OCI-LY3 (cell line): ENCODE measurements around the gene MAMSTR.
"Not testable (repeated sequence)": the region's sequence is repeated elsewhere in the genome, so short reads cannot be mapped to it uniquely, and the experiment has no call there.

Source experiments
- H2AFZ ChIP-seq: fragments of 200-600, 300-600 bp; shearing (Covaris generic); 2 replicates; pipeline ENCODE4 v1.6.0; 2014; ENCODE audit warnings: antibody characterized with exemption, low read depth, low read length
- H3K27ac ChIP-seq: fragments of 200-600, 300-600 bp; sonication (generic); 2 replicates; pipeline ENCODE4 v1.5.1; 2014; ENCODE audit warnings: mild to moderate bottlenecking, low read length, moderate library complexity, mixed read lengths
- H3K27me3 ChIP-seq: fragments of 200-600, 300-600 bp; sonication (generic); 2 replicates; pipeline ENCODE4 v1.6.1; 2014; ENCODE audit warnings: low read depth, low read length, mixed read lengths
- H3K36me3 ChIP-seq: fragments of 200-600, 300-600 bp; sonication (generic); replicated peaks from 2 replicates; pipeline ENCODE3; 2014; ENCODE audit warnings: low read depth, low read length, mixed read lengths
- H3K4me1 ChIP-seq: fragments of 300-600, 200-600 bp; sonication (generic); 2 replicates; pipeline ENCODE4 v1.6.1; 2014; ENCODE audit warnings: low read length, mixed read lengths
- H3K4me2 ChIP-seq: fragments of 200-600, 300-600 bp; sonication (generic); 2 replicates; pipeline ENCODE4 v1.6.1; 2014; ENCODE audit warnings: low read length, mixed read lengths
- H3K4me3 ChIP-seq: fragments of 300-600, 200-600 bp; sonication (generic); 2 replicates; pipeline ENCODE4 v1.5.1; 2014; ENCODE audit warnings: antibody characterized with exemption, mild to moderate bottlenecking, low read length, moderate library complexity
- H3K79me2 ChIP-seq: fragments of 300-600, 200-600 bp; shearing (Covaris generic); 2 replicates; pipeline ENCODE4 v1.6.1; 2014; ENCODE audit warnings: mild to moderate bottlenecking, low read length, mixed read lengths
- H3K9ac ChIP-seq: fragments of 300-600, 200-600 bp; shearing (Covaris generic); 2 replicates; pipeline ENCODE4 v1.6.0; 2014; ENCODE audit warnings: mild to moderate bottlenecking, low read length, moderate library complexity
- H3K9me3 ChIP-seq: fragments of 200-600, 300-600 bp; shearing (Covaris generic); 2 replicates; pipeline ENCODE4 v1.6.1; 2014; ENCODE audit warnings: low read length, mixed read lengths; ENCODE audit not compliant: insufficient read depth
- H4K20me1 ChIP-seq: fragments of 200-600, 300-600 bp; sonication (generic); 2 replicates; pipeline ENCODE4 v1.6.1; 2016; ENCODE audit warnings: low read length, mixed read lengths; ENCODE audit not compliant: insufficient read depth
- EZH2phosphoT487 ChIP-seq: fragments of 200-600 bp; shearing (Covaris generic); IDR thresholded peaks from 2 replicates; pipeline ENCODE4 v1.6.1; 2018; ENCODE audit warnings: antibody characterized with exemption, mixed run types, low read depth
- TF ChIP-seq, protein P1 (sequence below): fragments of 200-600, 300-600 bp; sonication (generic); IDR thresholded peaks from 2 replicates; pipeline ENCODE4 v1.5.1; 2014; ENCODE audit warnings: antibody characterized with exemption, low read length, low read depth

The MAMSTR gene

DNA sequence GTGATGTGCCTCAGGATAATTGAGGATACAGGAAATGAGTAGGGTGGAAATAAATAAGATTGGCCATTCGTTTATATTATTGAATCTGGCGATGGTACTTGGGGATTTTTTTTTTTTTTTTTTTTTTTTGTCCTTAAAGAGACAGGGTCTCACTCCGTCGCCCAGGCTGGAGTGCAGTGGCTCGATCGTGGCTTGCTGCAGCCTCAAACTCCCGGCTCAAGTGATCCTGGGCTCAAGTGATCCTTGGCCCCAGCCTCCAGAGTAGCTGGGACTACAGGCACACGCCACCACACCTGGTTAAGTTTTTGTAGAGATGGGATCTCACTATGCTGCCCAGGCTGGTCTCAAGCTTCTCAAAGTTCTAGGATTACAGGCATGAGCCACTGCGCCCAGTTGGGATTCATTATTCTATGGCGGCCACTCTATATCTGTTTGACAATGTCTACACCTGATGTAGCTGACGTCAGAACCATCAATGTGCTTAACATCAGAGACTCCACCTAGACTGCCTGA lies 2.7 kb upstream of the MAMSTR start:
- H3K79me2 ChIP-seq, result no peaks in the 10 kb centered on the region
- H3K27me3 ChIP-seq, result no peaks in the 10 kb centered on the region
- H3K27ac ChIP-seq, result no peak overlapping the region
- H3K4me1 ChIP-seq, result peaks cover 31% of the 10 kb centered on the region
- peaks cover 10% of the 10 kb centered on the region for H3K36me3 ChIP-seq
- H3K9ac ChIP-seq, result no peak overlapping the region
- H4K20me1 ChIP-seq, result no peaks in the 10 kb centered on the region
- H3K4me2 ChIP-seq, result no peak overlapping the region
- H3K9me3 ChIP-seq, result no peaks in the 10 kb centered on the region
- H3K4me3 ChIP-seq, result no peak overlapping the region
- H2AFZ ChIP-seq, result no peak overlapping the region
- TF ChIP-seq, protein P1, sequence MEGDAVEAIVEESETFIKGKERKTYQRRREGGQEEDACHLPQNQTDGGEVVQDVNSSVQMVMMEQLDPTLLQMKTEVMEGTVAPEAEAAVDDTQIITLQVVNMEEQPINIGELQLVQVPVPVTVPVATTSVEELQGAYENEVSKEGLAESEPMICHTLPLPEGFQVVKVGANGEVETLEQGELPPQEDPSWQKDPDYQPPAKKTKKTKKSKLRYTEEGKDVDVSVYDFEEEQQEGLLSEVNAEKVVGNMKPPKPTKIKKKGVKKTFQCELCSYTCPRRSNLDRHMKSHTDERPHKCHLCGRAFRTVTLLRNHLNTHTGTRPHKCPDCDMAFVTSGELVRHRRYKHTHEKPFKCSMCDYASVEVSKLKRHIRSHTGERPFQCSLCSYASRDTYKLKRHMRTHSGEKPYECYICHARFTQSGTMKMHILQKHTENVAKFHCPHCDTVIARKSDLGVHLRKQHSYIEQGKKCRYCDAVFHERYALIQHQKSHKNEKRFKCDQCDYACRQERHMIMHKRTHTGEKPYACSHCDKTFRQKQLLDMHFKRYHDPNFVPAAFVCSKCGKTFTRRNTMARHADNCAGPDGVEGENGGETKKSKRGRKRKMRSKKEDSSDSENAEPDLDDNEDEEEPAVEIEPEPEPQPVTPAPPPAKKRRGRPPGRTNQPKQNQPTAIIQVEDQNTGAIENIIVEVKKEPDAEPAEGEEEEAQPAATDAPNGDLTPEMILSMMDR, result no peak
- no peak for TF ChIP-seq EZH2phosphoT487

DNA sequence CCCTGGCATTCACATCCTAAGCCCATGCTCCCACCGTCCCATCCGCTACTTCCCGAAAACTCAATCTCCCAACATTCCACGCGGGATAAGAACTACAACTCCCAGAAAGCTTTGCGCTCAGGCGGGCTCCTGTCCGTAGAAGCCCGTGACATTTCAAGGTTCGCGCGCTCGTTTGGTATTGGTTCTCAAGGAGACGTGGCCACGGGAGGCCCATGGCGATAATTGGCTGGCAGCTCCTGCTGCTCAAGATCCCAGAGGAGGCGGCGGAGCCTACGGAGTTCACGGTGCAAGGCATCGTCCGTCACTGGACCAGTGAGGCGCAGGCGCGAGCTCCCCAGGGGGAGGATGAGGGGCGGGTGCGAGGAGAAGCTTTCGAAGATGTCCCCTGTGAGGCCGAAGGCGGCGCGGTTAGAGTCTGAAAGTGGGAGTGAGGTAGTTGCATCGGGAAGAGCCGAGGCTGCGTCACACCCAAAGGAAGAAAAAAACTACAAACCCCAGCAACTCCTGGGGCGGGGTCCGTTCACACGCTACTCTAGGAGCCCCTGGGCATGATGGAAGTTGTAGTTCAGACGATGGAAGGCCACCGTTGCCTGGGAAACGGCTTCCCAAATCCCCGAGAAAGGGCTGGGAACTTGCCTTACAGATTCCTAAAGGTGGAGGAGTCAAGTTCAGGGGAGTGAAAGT lies 1.2 kb upstream of the MAMSTR start:
- Histone ChIP-seq H2AFZ (peak overlapping the region; percentile 83), H4K20me1 (no peaks in the 10 kb centered on the region), H3K9ac (peak overlapping the region; percentile 87), H3K79me2 (no peaks in the 10 kb centered on the region), H3K27me3 (no peaks in the 10 kb centered on the region), H3K4me1 (peaks cover 20% of the 10 kb centered on the region), H3K4me2 (peak overlapping the region; percentile 90), H3K9me3 (no peaks in the 10 kb centered on the region), H3K27ac (peak overlapping the region; percentile 72), H3K36me3 (peaks cover 3% of the 10 kb centered on the region), H3K4me3 (peak overlapping the region; percentile 83)
- TF ChIP-seq EZH2phosphoT487, result no peak
- TF ChIP-seq, protein P1, result no peak

DNA sequence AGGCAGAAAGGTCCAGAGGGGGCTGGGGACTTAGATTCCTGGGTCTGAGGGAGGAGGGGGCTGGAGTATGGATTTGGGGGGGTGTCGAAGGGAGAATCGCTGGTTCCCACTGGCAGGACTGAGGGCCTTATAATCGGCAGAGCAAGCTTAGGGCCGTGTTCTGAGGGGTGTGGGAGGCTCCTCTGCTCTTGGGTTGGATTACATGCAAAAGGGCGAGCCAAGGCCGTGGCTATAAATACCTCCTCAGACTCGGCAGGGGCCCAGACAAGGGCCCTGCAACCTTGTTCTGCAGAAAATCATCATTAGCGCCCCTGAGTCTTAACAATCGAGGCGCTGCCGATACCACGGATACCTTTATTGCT lies 707 bp upstream of the MAMSTR start:
- peaks cover 19% of the 10 kb centered on the region for H3K4me1 ChIP-seq
- no peak for TF ChIP-seq EZH2phosphoT487
- TF ChIP-seq, protein P1, result no peak
- no peaks in the 10 kb centered on the region for H3K9me3 ChIP-seq
- H2AFZ ChIP-seq, result peak overlapping the region; percentile 59
- peak overlapping the region; percentile 90 for H3K4me2 ChIP-seq
- no peaks in the 10 kb centered on the region for H4K20me1 ChIP-seq
- H3K36me3 ChIP-seq, result no peaks in the 10 kb centered on the region
- peak overlapping the region; percentile 83 for H3K4me3 ChIP-seq
- no peak overlapping the region; the same call in 1 of the 2 replicates for H3K27ac ChIP-seq
- H3K27me3 ChIP-seq, result no peaks in the 10 kb centered on the region
- no peaks in the 10 kb centered on the region; the same call in 1 of the 2 replicates for H3K79me2 ChIP-seq
- H3K9ac ChIP-seq, result peak overlapping the region; percentile 87

DNA sequence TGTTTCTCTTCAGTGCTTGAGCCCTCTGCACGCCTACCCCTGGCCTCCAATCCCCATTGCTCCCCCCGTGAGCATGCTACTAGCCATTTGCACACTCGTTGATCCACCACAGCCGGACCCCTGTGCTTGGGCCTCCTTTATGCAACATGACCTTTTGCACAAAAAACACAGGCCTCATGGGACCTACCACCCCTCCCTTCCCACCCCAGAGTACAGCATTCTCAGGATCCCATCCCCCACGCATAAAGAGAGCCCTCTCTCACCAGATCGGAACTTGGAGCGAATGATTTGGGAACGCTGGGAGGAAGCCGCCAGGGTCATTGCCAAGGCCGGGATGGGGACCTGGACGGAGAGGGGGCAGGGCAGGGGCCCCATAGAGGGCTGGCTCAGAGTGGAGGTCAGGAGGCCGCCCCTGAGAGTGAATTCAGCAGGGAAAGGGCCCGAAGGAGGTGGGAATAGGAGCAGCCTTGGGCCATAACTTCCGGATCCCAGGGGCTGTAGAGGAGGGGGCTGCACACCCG lies 754 bp downstream of the MAMSTR start:
- H3K9ac ChIP-seq, result no peak overlapping the region
- H3K36me3 ChIP-seq, result no peaks in the 10 kb centered on the region
- H2AFZ ChIP-seq, result no peak overlapping the region
- no peaks in the 10 kb centered on the region for H3K27me3 ChIP-seq
- H3K79me2 ChIP-seq, result no peaks in the 10 kb centered on the region; the same call in 1 of the 2 replicates
- no peak overlapping the region for H3K27ac ChIP-seq
- peaks cover 17% of the 10 kb centered on the region for H3K4me1 ChIP-seq
- H3K4me2 ChIP-seq, result no peak overlapping the region
- TF ChIP-seq, protein P1, result no peak
- no peak for TF ChIP-seq EZH2phosphoT487
- H3K4me3 ChIP-seq, result no peak overlapping the region
- no peaks in the 10 kb centered on the region for H4K20me1 ChIP-seq
- H3K9me3 ChIP-seq, result no peaks in the 10 kb centered on the region

DNA sequence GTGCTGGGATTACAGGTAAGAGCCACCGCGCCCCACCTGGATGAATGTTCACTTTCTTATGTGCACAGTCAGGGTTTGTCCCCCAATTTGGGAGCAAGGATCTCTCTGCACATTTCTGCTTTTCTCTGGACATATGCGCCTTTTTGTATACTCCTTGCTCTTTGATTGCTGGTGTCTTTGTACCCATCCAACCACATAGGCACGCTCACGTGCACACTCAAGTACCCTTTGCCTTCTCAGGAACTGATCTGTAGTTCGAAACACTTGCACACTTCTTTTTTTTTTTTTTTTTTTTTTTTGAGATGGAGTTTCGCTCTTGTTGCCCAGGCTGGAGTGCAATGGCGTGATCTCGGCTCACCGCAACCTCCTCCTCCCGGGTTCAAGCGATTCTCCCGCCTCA lies 1.4 kb downstream of the MAMSTR start:
- H4K20me1 ChIP-seq, H3K79me2 ChIP-seq, H3K9ac ChIP-seq, H3K27me3 ChIP-seq, H3K9me3 ChIP-seq, H2AFZ ChIP-seq, H3K36me3 ChIP-seq, H3K4me3 ChIP-seq, H3K4me2 ChIP-seq, H3K27ac ChIP-seq: not testable (repeated sequence)
- H3K4me1 ChIP-seq, result peaks cover 20% of the 10 kb centered on the region
